Lung (tissue), 12 donors: Measurements from ENCODE around the gene MECR. TPM values are rescaled to one million over a fixed set of nuclear protein-coding genes. Genes with fewer than 3 reads are reported as not detected.

ENCODE experiments used
- ATAC-seq: fragments of 200-7000 bp; cut with Tn5 transposase; one replicate; pipeline ENCODE4 v1.9.1; 2020; ENCODE audit warnings: moderate number of reproducible peaks; ENCODE audit not compliant: insufficient read depth, low FRiP score
- DNase-seq, 3 donors: peaks; one replicate each; pipeline ENCODE4 v3.0.0-alpha.2; 2013 to 2017
- H3K27ac ChIP-seq, 2 donors: one replicate each; pipeline ENCODE4 v1.5.1; 2013; ENCODE audit warnings: mild to moderate bottlenecking in 2 of 2, moderate library complexity in 2 of 2, control low read depth in 1 of 2, inconsistent platforms in 1 of 2, low read depth in 1 of 2, low read length in 1 of 2
- H3K27me3 ChIP-seq, 3 donors: one replicate each; pipeline ENCODE4 v1.5.1; 2013; ENCODE audit warnings: low read length in 2 of 3; ENCODE audit not compliant: control insufficient read depth in 3 of 3, insufficient read depth in 3 of 3
- H3K36me3 ChIP-seq, 4 donors: one replicate each; pipeline ENCODE4 v1.5.1; 2013; ENCODE audit warnings: low read length in 4 of 4, mild to moderate bottlenecking in 1 of 4, moderate library complexity in 1 of 4; ENCODE audit not compliant: control insufficient read depth in 4 of 4, insufficient read depth in 4 of 4
- H3K4me1 ChIP-seq, 5 donors: one replicate each; pipeline ENCODE4 v1.5.1; 2013; ENCODE audit warnings: low read length in 5 of 5, mild to moderate bottlenecking in 2 of 5, moderate library complexity in 1 of 5; ENCODE audit not compliant: control insufficient read depth in 5 of 5, insufficient read depth in 5 of 5
- H3K4me3 ChIP-seq: one replicate; pipeline ENCODE4 v1.5.1; 2013; ENCODE audit warnings: mild to moderate bottlenecking, control low read depth, moderate library complexity
- H3K9ac ChIP-seq, 2 donors: one replicate each; pipeline ENCODE4 v1.5.1; 2013; ENCODE audit warnings: low read length in 2 of 2, control low read depth in 1 of 2; ENCODE audit not compliant: insufficient read depth in 1 of 2
- H3K9me3 ChIP-seq, 4 donors: one replicate each; pipeline ENCODE4 v1.5.1; 2013; ENCODE audit warnings: low read length in 3 of 4, mild to moderate bottlenecking in 1 of 4, moderate library complexity in 1 of 4; ENCODE audit not compliant: control insufficient read depth in 4 of 4, insufficient read depth in 3 of 4
- CTCF ChIP-seq: IDR thresholded peaks from 2 replicates; pipeline ENCODE4 v1.5.1; 2012; ENCODE audit warnings: mild to moderate bottlenecking; ENCODE audit errors: control extremely low read depth, extremely low read depth
- WGBS, 2 donors: extraction: QIAGEN DNeasy Blood & Tissue Kit; methylation state at CpG; one replicate each; pipeline ENCODE4 v1.1.7; 2013; 5-methylcytosine and 5-hydroxymethylcytosine counted together
- polyA plus RNA-seq, 2 donors: library from polyadenylated mRNA; stranded (reverse); fragments of 200-250 nt; gene quantifications; one replicate each; pipeline ENCODE4 v1.2.1, GENCODE V29; 2013
- total RNA-seq, 2 donors: library from RNA; depleted of rRNA in 1 of 2; stranded (reverse); fragments of >200 nt in 1 of 2; gene quantifications; one replicate each; pipeline ENCODE4 v1.2.1, GENCODE V29; 2014 to 2021
- donor health status: control.
- donor health status: control.
- donor health status: Bipolar disorder and iron deficiency.
- donor health status: healthy.
- donor health status: DM: yes; HTN: yes; CAD: no.

Gene MECR
- total and polyA plus RNA-seq, 4 donors = 18.0 to 30.1 (median 23.2) TPM

GRCh38 chr1:29248409-29248808 is 17.7 kb upstream of the MECR start:
- DNase-seq (no peak), ATAC-seq (no peak)
- 77 to 82% methylated on average over 2 of the region's 2 CpGs for WGBS, 2 donors
- no peak for TF ChIP-seq CTCF
- Histone ChIP-seq H3K4me3 (no peak overlapping the region), H3K9ac (no peak overlapping the region), H3K4me1 (peaks cover 0 to 27% (median 2%) of the 10 kb centered on the region in 5 donors), H3K9me3 (peaks cover 0 to 5% (median 0%) of the 10 kb centered on the region in 4 donors), H3K27me3 (no peaks in the 10 kb centered on the region), H3K36me3 (peaks cover 0 to 1% (median 0%) of the 10 kb centered on the region in 4 donors), H3K27ac (no peak overlapping the region)

- Histone ChIP-seq H3K4me3 (no peak overlapping the region), H3K27me3 (no peaks in the 10 kb centered on the region), H3K9ac (no peak overlapping the region), H3K27ac (no peak overlapping the region), H3K4me1 (peaks cover 0 to 27% (median 2%) of the 10 kb centered on the region in 5 donors), H3K36me3 (peaks cover 0 to 1% (median 0%) of the 10 kb centered on the region in 4 donors), H3K9me3 (peaks cover 0 to 5% (median 0%) of the 10 kb centered on the region in 4 donors)
- 87 to 89% methylated on average over 8 of the region's 8 CpGs for WGBS, 2 donors
- DNase-seq (no peak), ATAC-seq (no peak)
- TF ChIP-seq CTCF = no peak
Observed at GRCh38 chr1:29247571-29248273, 17.0 kb upstream of the MECR start.

GRCh38 chr1:29247044-29247443 is 16.3 kb upstream of the MECR start:
- DNase-seq (no peak), ATAC-seq (no peak)
- Histone ChIP-seq H3K27ac (no peak overlapping the region), H3K36me3 (peaks cover 0 to 1% (median 0%) of the 10 kb centered on the region in 4 donors), H3K4me1 (peaks cover 0 to 27% (median 2%) of the 10 kb centered on the region in 5 donors), H3K27me3 (no peaks in the 10 kb centered on the region), H3K9ac (no peak overlapping the region), H3K9me3 (peaks cover 0 to 5% (median 0%) of the 10 kb centered on the region in 4 donors), H3K4me3 (no peak overlapping the region)
- 76 to 77% methylated on average over 3 of the region's 3 CpGs for WGBS, 2 donors
- no peak for TF ChIP-seq CTCF

GRCh38 chr1:29245876-29246275 is 15.1 kb upstream of the MECR start:
- peaks cover 0 to 5% (median 0%) of the 10 kb centered on the region in 4 donors for H3K9me3 ChIP-seq
- peak; percentile 50 to 55 (median 54) for DNase-seq
- 67% methylated on average over 5 of the region's 5 CpGs for WGBS, 2 donors
- peaks cover 0 to 22% (median 2%) of the 10 kb centered on the region in 5 donors for H3K4me1 ChIP-seq
- peaks cover 0 to 1% (median 0%) of the 10 kb centered on the region in 4 donors for H3K36me3 ChIP-seq
- no peak for TF ChIP-seq CTCF
- no peak overlapping the region for H3K4me3 ChIP-seq
- H3K27ac ChIP-seq = no peak overlapping the region
- no peaks in the 10 kb centered on the region for H3K27me3 ChIP-seq
- H3K9ac ChIP-seq = no peak overlapping the region
- no peak for ATAC-seq
